ENCODE data around the gene IL1RAPL1. TPM values are rescaled to one million over a fixed set of nuclear protein-coding genes. Genes with fewer than 3 reads are reported as not detected.

IL1RAPL1 gene
- total and polyA plus RNA-seq, 5 donors = 0.48 to 3.1 (median 2.4) TPM

GRCh38 chrX:29826742-29827141 lies 1239.5 kb downstream of the IL1RAPL1 start:
- no peak overlapping the region for H3K27ac ChIP-seq (ENCODE audit: low read length)
- DNase-seq (no peak), ATAC-seq (no peak)
- no peaks in the 10 kb centered on the region for H3K4me1 ChIP-seq (ENCODE audit: control insufficient read depth, insufficient read depth, low read length)
- no peaks in the 10 kb centered on the region for H3K9me3 ChIP-seq (ENCODE audit: control insufficient read depth, low read length)
- 90% methylated on average over 5 of the region's 5 CpGs for WGBS
- no peak overlapping the region for H3K4me3 ChIP-seq (ENCODE audit: low read length)
- intact Hi-C loops (cut with DNase I) = no loop called here
- no peaks in the 10 kb centered on the region for H3K27me3 ChIP-seq (ENCODE audit: control insufficient read depth, insufficient read depth)

- 74% methylated on average over 2 of the region's 2 CpGs for WGBS
- intact Hi-C loops (cut with DNase I) = no loop called here
- Histone ChIP-seq H3K9me3 (ENCODE audit: control insufficient read depth, low read length) (no peaks in the 10 kb centered on the region), H3K4me3 (ENCODE audit: low read length) (no peak overlapping the region), H3K4me1 (ENCODE audit: control insufficient read depth, insufficient read depth, low read length) (no peaks in the 10 kb centered on the region), H3K27ac (ENCODE audit: low read length) (no peak overlapping the region), H3K27me3 (ENCODE audit: control insufficient read depth, insufficient read depth) (no peaks in the 10 kb centered on the region)
- no peak for ATAC-seq
- no peak for DNase-seq
Measured at GRCh38 chrX:29834311-29834710, 1247.1 kb downstream of the IL1RAPL1 start.

GRCh38 chrX:29834764-29835163 lies 1247.5 kb downstream of the IL1RAPL1 start:
- H3K27me3 ChIP-seq (ENCODE audit: control insufficient read depth, insufficient read depth) = no peaks in the 10 kb centered on the region
- H3K4me1 ChIP-seq (ENCODE audit: control insufficient read depth, insufficient read depth, low read length) = no peaks in the 10 kb centered on the region
- intact Hi-C loops (cut with DNase I) = no loop called here
- ATAC-seq (no peak), DNase-seq (no peak)
- H3K4me3 ChIP-seq (ENCODE audit: low read length) = no peak overlapping the region
- H3K27ac ChIP-seq (ENCODE audit: low read length) = no peak overlapping the region
- H3K9me3 ChIP-seq (ENCODE audit: control insufficient read depth, low read length) = no peaks in the 10 kb centered on the region

GRCh38 chrX:29841750-29842149 lies 1254.5 kb downstream of the IL1RAPL1 start:
- H3K9me3 ChIP-seq (ENCODE audit: control insufficient read depth, low read length) = no peaks in the 10 kb centered on the region
- H3K4me1 ChIP-seq (ENCODE audit: control insufficient read depth, insufficient read depth, low read length) = no peaks in the 10 kb centered on the region
- intact Hi-C loops (cut with DNase I) = no loop called here
- 39% methylated on average over 3 of the region's 3 CpGs for WGBS
- H3K27me3 ChIP-seq (ENCODE audit: control insufficient read depth, insufficient read depth) = no peaks in the 10 kb centered on the region
- DNase-seq = no peak
- H3K27ac ChIP-seq (ENCODE audit: low read length) = no peak overlapping the region
- no peak overlapping the region for H3K4me3 ChIP-seq (ENCODE audit: low read length)
- no peak for ATAC-seq

GRCh38 chrX:29842552-29842951 lies 1255.3 kb downstream of the IL1RAPL1 start:
- DNase-seq (no peak), ATAC-seq (no peak)
- intact Hi-C loops (cut with DNase I) = no loop called here
- Histone ChIP-seq H3K27me3 (ENCODE audit: control insufficient read depth, insufficient read depth) (no peaks in the 10 kb centered on the region), H3K27ac (ENCODE audit: low read length) (no peak overlapping the region), H3K9me3 (ENCODE audit: control insufficient read depth, low read length) (no peaks in the 10 kb centered on the region), H3K4me3 (ENCODE audit: low read length) (no peak overlapping the region), H3K4me1 (ENCODE audit: control insufficient read depth, insufficient read depth, low read length) (no peaks in the 10 kb centered on the region)
- 82% methylated on average over 4 of the region's 4 CpGs for WGBS

GRCh38 chrX:29851857-29852605 lies 1264.8 kb downstream of the IL1RAPL1 start:
- Histone ChIP-seq H3K4me3 (ENCODE audit: low read length) (no peak overlapping the region), H3K27ac (ENCODE audit: low read length) (no peak overlapping the region), H3K4me1 (ENCODE audit: control insufficient read depth, insufficient read depth, low read length) (no peaks in the 10 kb centered on the region), H3K27me3 (ENCODE audit: control insufficient read depth, insufficient read depth) (no peaks in the 10 kb centered on the region), H3K9me3 (ENCODE audit: control insufficient read depth, low read length) (no peaks in the 10 kb centered on the region)
- DNase-seq = no peak
- no peak for ATAC-seq
- intact Hi-C loops (cut with DNase I) = no loop called here
- WGBS = 55% methylated on average over 4 of the region's 4 CpGs

GRCh38 chrX:29852767-29853166 lies 1265.5 kb downstream of the IL1RAPL1 start:
- Histone ChIP-seq H3K9me3 (ENCODE audit: control insufficient read depth, low read length) (no peaks in the 10 kb centered on the region), H3K4me1 (ENCODE audit: control insufficient read depth, insufficient read depth, low read length) (no peaks in the 10 kb centered on the region), H3K27ac (ENCODE audit: low read length) (no peak overlapping the region), H3K27me3 (ENCODE audit: control insufficient read depth, insufficient read depth) (no peaks in the 10 kb centered on the region), H3K4me3 (ENCODE audit: low read length) (no peak overlapping the region)
- no peak for ATAC-seq
- intact Hi-C loops (cut with DNase I) = no loop called here
- DNase-seq = no peak

GRCh38 chrX:29858714-29859113 lies 1271.5 kb downstream of the IL1RAPL1 start:
- ATAC-seq = no peak
- intact Hi-C loops (cut with DNase I) = no loop called here

GRCh38 chrX:29862126-29862677 lies 1275.0 kb downstream of the IL1RAPL1 start:
- ATAC-seq (no peak), DNase-seq (no peak)
- intact Hi-C loops (cut with DNase I) = no loop called here
- Histone ChIP-seq H3K27me3 (ENCODE audit: control insufficient read depth, insufficient read depth) (no peaks in the 10 kb centered on the region), H3K4me3 (ENCODE audit: low read length) (no peak overlapping the region), H3K4me1 (ENCODE audit: control insufficient read depth, insufficient read depth, low read length) (no peaks in the 10 kb centered on the region), H3K9me3 (ENCODE audit: control insufficient read depth, low read length) (no peaks in the 10 kb centered on the region), H3K27ac (ENCODE audit: low read length) (no peak overlapping the region)
- 87% methylated on average over 7 of the region's 7 CpGs for WGBS

More at GRCh38 chrX:29858714-29859113, 1271.5 kb downstream of the IL1RAPL1 start:
- Histone ChIP-seq H3K4me3 (ENCODE audit: low read length) (no peak overlapping the region), H3K4me1 (ENCODE audit: control insufficient read depth, insufficient read depth, low read length) (no peaks in the 10 kb centered on the region), H3K9me3 (ENCODE audit: control insufficient read depth, low read length) (no peaks in the 10 kb centered on the region), H3K27me3 (ENCODE audit: control insufficient read depth, insufficient read depth) (no peaks in the 10 kb centered on the region), H3K27ac (ENCODE audit: low read length) (no peak overlapping the region)
- no peak for DNase-seq

- no peak overlapping the region for H3K27ac ChIP-seq (ENCODE audit: low read length)
- intact Hi-C loops (cut with DNase I) = no loop called here
- ATAC-seq = no peak
- WGBS = 74% methylated on average over 4 of the region's 4 CpGs
- no peak for DNase-seq
- no peak overlapping the region for H3K4me3 ChIP-seq (ENCODE audit: low read length)
- no peaks in the 10 kb centered on the region for H3K9me3 ChIP-seq (ENCODE audit: control insufficient read depth, low read length)
- H3K27me3 ChIP-seq (ENCODE audit: control insufficient read depth, insufficient read depth) = no peaks in the 10 kb centered on the region
- no peaks in the 10 kb centered on the region for H3K4me1 ChIP-seq (ENCODE audit: control insufficient read depth, insufficient read depth, low read length)
Measured at GRCh38 chrX:29867971-29868370, 1280.7 kb downstream of the IL1RAPL1 start.

GRCh38 chrX:29869837-29870236 lies 1282.6 kb downstream of the IL1RAPL1 start:
- H3K27me3 ChIP-seq (ENCODE audit: control insufficient read depth, insufficient read depth) = no peaks in the 10 kb centered on the region
- H3K27ac ChIP-seq (ENCODE audit: low read length) = no peak overlapping the region
- intact Hi-C loops (cut with DNase I) = no loop called here
- H3K9me3 ChIP-seq (ENCODE audit: control insufficient read depth, low read length) = no peaks in the 10 kb centered on the region
- ATAC-seq (no peak), DNase-seq (no peak)
- WGBS = 97% methylated on average over 1 of the region's 1 CpG
- no peaks in the 10 kb centered on the region for H3K4me1 ChIP-seq (ENCODE audit: control insufficient read depth, insufficient read depth, low read length)
- no peak overlapping the region for H3K4me3 ChIP-seq (ENCODE audit: low read length)

GRCh38 chrX:29870608-29871007 lies 1283.4 kb downstream of the IL1RAPL1 start:
- no peaks in the 10 kb centered on the region for H3K4me1 ChIP-seq (ENCODE audit: control insufficient read depth, insufficient read depth, low read length)
- 87% methylated on average over 3 of the region's 3 CpGs for WGBS
- no peaks in the 10 kb centered on the region for H3K27me3 ChIP-seq (ENCODE audit: control insufficient read depth, insufficient read depth)
- intact Hi-C loops (cut with DNase I) = no loop called here
- ATAC-seq (no peak), DNase-seq (no peak)
- H3K27ac ChIP-seq (ENCODE audit: low read length) = no peak overlapping the region
- H3K4me3 ChIP-seq (ENCODE audit: low read length) = no peak overlapping the region
- H3K9me3 ChIP-seq (ENCODE audit: control insufficient read depth, low read length) = no peaks in the 10 kb centered on the region

Data from right cardiac atrium (tissue), 5 donors.